Loucy (cell line): ENCODE results near the gene JSRP1.

Source experiments
- CTCF ChIP-seq: fragments of 200-600 bp; sonication (generic); conservative IDR thresholded peaks from 2 replicates; pipeline ENCODE4 v1.5.1; 2014; ENCODE audit warnings: mild to moderate bottlenecking, antibody characterized with exemption, low read length
- EZH2phosphoT487 ChIP-seq: fragments of 200-600 bp; IDR thresholded peaks from 2 replicates; pipeline ENCODE4 v1.6.1; 2018; ENCODE audit warnings: antibody characterized with exemption, mild to moderate bottlenecking, moderate library complexity, borderline replicate concordance

GRCh38 chr19:2212861-2213711, 43.1 kb downstream of the JSRP1 start:
- TF ChIP-seq CTCF (no peak), EZH2phosphoT487 (no peak)
